Measurements from ENCODE around the gene TMCC1.
"Not testable (repeated sequence)": the region's sequence is repeated elsewhere in the genome, so short reads cannot be mapped to it uniquely, and the experiment has no call there.

Gene TMCC1

GRCh38 chr3:129758785-129759320, 134.7 kb downstream of the TMCC1 start:
- CTCF ChIA-PET = interaction anchor here (0.6 kb wide), 1 partner anchor 131 kb away, joined by 3 read pairs; no protein-coding TSS in a partner anchor
- POLR2A ChIA-PET (ENCODE audit: low non-redundant PET) = no interaction called here
- no peak for DNase-seq (ENCODE audit: low spot score)
- H3K27ac ChIP-seq = no peak overlapping the region
- TF ChIP-seq CTCF (conservative IDR thresholded peaks at IDR 0.05; ENCODE audit: low read depth) = no peak

GRCh38 chr3:129758306-129758705, 135.2 kb downstream of the TMCC1 start:
- ChIA-PET POLR2A (ENCODE audit: low non-redundant PET) (no interaction called here), CTCF (interaction anchor here (0.6 kb wide), 1 partner anchor 131 kb away, joined by 3 read pairs; no protein-coding TSS in a partner anchor)
- H3K27ac ChIP-seq = no peak overlapping the region
- no peak for DNase-seq (ENCODE audit: low spot score)
- no peak for TF ChIP-seq CTCF (conservative IDR thresholded peaks at IDR 0.05; ENCODE audit: low read depth)

- H3K27ac ChIP-seq = no peak overlapping the region
- POLR2A ChIA-PET (ENCODE audit: low non-redundant PET) = no interaction called here
- no peak for DNase-seq (ENCODE audit: low spot score)
- no peak for TF ChIP-seq CTCF (conservative IDR thresholded peaks at IDR 0.05; ENCODE audit: low read depth)
- CTCF ChIA-PET = no interaction called here
Measured at GRCh38 chr3:129756871-129757270, 136.6 kb downstream of the TMCC1 start.

- POLR2A ChIA-PET (ENCODE audit: low non-redundant PET); CTCF ChIA-PET; DNase-seq (ENCODE audit: low spot score): not testable (repeated sequence)
- H3K27ac ChIP-seq = peak overlapping the region; percentile 57; the same call in 1 of the 2 replicates
Measured at GRCh38 chr3:129751105-129751504, 142.4 kb downstream of the TMCC1 start.

- CTCF ChIA-PET = no interaction called here
- H3K27ac ChIP-seq = no peak overlapping the region; the same call in 1 of the 2 replicates
- peak; percentile 59 for DNase-seq (ENCODE audit: low spot score)
- POLR2A ChIA-PET (ENCODE audit: low non-redundant PET) = interaction anchor here (0.6 kb wide), 1 partner anchor 15 kb away, joined by 10 read pairs; no protein-coding TSS in a partner anchor
- no peak for TF ChIP-seq CTCF (conservative IDR thresholded peaks at IDR 0.05; ENCODE audit: low read depth)
Measured at GRCh38 chr3:129749692-129750091, 143.8 kb downstream of the TMCC1 start.

GRCh38 chr3:129747992-129748391, 145.5 kb downstream of the TMCC1 start:
- CTCF ChIA-PET = no interaction called here
- no peak overlapping the region for H3K27ac ChIP-seq
- POLR2A ChIA-PET (ENCODE audit: low non-redundant PET) = no interaction called here
- no peak for TF ChIP-seq CTCF (conservative IDR thresholded peaks at IDR 0.05; ENCODE audit: low read depth)
- no peak for DNase-seq (ENCODE audit: low spot score)

- no peak overlapping the region for H3K27ac ChIP-seq
- TF ChIP-seq CTCF (conservative IDR thresholded peaks at IDR 0.05; ENCODE audit: low read depth) = no peak
- DNase-seq (ENCODE audit: low spot score) = no peak
- ChIA-PET CTCF (no interaction called here), POLR2A (ENCODE audit: low non-redundant PET) (no interaction called here)
Measured at GRCh38 chr3:129747136-129747535, 146.4 kb downstream of the TMCC1 start.

Data from RWPE1 (cell line).